NK-92 (cell line): Measurements from ENCODE around the gene PKN2.
"Not testable (repeated sequence)": the region's sequence is repeated elsewhere in the genome, so short reads cannot be mapped to it uniquely, and the experiment has no call there.

Experiments
- DNase-seq: peaks from one replicate; lab custom pipeline; 2025; ENCODE audit not compliant: unreplicated experiment; lab: John Stamatoyannopoulos, UW

PKN2 gene

DNA sequence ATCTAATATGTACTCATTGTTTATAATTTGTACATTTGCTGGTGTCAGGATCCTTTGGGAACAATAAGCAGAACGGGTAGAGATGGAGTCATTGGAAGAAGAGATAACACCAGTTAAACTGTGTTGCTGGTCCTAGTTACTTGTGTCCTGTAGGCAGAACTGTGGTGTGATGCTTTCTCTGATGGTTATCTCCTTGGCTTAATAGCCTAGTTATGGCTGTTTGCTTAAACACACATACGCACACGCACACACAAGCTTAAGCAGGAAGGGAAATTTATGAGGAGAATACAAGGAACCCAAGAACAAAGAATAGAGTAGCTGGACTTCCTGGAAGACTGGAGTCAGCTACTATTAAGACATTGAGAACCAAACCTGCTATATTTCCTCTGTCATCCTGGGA lies 5.7 kb upstream of the PKN2 start:
- no peak for DNase-seq

DNA sequence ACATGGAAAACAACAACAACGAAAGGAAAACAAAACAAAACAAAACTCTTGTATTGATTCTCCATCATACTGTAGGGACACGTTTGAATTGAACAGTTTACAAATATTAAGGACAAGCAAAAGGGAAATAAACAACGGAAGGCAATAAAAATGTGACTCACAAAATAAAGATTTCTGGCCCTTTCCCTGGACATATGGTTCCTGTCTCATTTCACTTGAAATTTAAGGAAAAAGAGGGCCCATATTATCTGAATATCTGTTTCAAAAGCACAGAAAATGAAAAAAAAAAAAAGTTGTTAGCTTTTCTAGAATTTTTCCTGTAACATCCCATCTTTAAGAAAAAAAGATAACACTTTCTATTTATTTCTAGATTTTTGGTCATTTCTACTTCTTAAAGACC lies 3.6 kb upstream of the PKN2 start:
- no peak for DNase-seq

DNA sequence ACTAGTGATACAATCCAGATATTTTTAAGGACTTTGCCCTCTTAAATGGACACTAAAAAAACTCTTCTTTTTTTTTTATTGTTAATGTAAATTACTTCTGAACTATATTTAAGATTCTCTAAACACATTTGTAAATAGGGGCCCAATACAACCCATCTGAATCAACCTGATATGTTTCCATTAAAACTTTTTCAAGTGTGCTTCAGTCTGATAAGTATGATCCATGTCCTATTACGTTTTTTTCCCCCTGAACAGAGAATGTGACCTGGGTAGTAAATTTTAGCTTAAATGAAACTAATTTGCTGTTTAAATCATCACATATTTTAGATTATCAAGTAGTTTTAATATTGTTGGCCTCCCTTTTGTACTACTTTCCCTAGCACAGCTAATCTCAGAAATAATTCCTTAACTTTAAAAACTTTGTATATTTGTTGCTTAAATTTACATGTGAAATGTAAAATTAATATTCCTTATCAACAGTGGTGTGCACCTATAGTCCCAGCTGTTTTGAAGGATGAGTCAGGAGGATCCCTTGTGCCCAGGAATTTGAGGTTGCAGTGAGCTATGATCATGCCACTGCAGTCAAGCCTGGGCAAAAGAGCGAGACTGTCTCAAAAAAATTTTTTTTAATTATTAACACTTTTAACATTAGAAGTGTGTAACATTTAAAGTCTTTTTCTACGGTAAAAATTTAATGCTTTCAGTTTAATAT lies 3.0 kb upstream of the PKN2 start:
- DNase-seq, result no peak

DNA sequence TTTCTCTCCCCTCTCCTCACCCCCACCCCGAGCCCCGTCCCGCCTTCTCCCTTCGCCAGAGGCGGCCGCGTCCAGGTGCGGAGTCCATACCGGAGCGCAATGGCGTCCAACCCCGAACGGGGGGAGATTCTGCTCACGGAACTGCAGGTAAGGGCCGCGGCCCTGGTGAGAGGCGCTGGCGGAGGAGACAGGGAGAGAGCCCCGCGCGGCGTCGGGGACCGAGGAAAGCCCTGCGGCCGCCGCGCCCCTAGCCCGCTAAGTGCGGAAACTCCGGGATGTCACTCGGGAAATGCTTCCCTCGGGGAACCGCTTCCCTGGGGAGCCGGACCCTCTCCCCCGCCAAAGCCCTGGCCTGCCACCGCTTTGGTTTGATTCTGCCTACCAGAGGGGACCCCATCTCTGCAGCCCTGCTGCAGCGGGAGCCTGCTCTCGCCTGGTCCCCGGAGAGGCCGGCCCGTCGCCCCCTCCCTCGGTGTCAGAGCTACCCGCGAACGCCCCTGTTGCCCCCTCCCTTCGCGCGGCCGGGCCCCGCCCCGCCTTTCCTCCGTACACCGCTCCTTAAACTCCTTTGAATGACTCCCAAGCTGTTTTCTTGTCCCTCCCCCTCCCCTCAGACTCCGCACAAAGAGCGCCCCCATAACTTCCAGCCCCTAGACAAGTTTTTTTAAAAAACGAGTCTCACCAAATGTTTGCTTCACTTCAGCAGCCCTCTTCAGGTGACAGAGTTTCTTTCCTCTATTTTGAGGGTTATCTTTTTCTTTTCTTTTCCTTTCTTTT lies 597 bp downstream of the PKN2 start:
- no peak for DNase-seq

DNA sequence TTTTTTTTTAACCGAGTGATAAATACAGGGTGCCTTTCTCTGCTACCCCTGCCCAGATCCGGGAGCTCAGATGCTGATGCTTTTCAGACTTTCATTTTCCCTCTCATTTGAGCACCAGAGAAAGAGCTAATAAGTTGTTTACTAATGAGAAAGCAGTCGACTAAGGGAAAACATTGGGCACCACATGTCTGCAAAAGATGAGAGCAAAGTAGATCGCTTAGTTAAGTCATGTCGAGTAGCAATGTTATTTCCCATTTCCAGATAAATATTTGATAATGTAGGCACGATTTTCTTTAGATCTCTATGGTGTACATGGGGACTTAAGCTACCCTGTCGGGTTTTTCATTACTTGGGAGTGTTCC lies 1.2 kb downstream of the PKN2 start:
- DNase-seq, result no peak

DNA sequence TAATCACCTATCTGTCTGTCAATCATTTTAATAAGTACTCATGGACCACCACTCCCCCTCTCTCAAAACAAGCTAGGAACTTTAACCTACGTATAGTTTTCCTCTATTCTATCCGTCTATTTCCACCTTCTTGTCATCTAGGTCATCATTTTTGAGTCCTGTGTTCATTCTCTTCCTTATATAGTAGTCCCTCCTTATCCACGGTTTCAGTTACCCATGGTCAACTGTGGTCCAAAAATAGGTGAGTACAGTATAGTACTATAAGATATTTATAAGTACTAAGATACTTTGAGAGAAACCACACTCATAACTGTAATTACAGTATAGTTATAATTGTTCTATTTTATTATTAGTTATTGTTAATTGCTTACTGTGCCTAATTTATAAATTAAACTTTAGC lies 7.5 kb downstream of the PKN2 start:
- DNase-seq, result no peak

DNA sequence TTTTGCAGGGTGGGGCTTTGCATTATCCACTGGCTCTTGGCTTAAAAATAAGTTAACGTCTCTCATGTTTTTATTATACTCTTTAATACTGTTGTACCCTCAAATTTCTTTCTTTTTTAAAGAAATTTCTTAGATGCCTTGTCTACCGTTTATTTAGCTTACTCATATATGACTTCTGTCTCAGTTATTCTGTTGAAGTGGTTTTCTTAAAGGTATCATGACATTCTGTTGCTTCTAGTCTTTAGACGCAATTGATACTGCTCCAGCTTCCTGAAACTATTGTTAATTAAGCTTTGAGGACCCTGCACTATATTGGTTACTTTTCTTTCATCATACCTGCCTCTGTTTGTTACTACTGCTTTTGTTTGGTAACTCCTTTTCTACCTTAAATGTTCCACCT lies 11.7 kb downstream of the PKN2 start:
- no peak for DNase-seq

DNA sequence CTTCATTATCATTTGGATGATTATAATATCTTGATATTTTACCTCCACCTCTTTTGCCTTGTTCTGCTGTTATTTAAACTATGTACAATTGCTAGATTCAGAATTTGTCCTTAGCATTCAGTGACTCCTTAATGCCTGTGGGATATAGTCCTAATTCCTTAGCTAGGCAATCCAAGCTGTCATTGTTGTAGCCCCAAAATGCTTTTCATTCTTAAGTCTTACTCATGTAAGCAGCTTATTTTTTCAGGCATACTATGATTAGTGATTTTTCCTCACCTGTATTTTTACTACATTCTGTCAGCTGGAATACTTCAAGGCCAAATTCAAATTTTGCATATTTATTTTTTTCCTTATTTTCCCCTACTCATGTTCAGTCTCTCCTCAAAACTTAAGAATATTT lies 13.4 kb downstream of the PKN2 start:
- DNase-seq, result no peak

DNA sequence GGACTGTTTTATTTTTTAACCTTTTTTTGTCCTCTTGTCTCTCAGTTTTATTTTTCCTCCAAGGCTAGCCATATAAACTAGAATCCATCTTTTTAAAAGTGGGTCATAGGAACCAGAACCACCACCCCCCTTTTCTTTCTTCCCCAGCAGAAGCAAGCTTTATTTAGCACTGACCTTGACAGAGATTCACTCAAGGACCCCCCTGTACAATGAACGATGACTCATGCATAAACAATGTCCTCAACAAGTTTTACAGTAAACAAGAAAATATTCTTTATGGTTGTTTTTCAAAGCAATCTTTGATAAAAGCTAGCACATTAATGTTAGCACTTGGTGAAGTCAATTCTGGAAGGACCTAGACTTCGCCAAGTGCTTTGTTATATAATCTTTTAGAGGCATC lies 14.1 kb downstream of the PKN2 start:
- no peak for DNase-seq

DNA sequence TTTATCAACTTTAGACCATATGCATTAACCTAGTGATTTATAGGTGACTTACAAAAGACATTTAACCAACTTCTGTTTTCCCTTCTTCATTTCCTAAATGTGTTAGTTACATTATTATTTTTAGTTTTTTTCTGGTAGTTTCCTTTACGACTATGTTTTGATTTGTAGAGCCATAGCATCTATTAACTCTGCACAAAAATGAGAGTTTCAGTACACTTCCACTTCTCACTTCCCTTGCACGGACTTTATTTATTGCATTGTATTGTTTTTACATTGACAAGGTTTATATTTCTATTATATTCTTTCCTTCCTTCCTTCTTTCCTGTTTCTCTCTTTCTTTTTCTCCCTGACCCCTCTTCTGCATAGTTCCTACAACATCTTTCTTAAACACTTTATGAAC lies 14.7 kb downstream of the PKN2 start:
- DNase-seq, result no peak

DNA sequence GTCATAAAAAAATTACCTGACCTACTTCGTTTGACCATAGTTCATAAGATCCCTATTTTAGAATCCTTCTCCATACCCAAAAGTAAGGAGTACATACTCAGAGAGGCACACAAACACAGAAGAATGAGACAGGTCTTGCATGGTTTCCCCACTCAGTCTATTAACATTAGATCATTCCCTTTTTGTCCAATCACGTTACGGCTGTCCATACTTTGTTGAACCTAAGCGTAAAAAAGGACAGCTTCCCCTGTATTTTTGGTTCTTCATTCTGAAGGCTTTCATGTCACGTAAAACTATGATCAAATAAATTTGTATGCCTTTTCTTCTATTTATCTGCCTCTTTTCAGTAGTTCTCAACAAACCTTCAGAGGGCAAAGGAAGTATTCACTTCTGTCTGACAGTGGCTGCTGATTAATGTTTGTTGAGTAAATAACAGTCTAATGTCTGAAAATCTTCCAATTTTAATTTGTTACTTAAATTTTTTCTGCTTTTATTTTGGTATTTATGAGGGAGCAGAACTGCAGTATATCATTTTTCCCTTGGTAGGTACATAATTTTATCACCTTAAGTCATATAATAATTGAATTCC lies 16.4 kb downstream of the PKN2 start:
- no peak for DNase-seq

DNA sequence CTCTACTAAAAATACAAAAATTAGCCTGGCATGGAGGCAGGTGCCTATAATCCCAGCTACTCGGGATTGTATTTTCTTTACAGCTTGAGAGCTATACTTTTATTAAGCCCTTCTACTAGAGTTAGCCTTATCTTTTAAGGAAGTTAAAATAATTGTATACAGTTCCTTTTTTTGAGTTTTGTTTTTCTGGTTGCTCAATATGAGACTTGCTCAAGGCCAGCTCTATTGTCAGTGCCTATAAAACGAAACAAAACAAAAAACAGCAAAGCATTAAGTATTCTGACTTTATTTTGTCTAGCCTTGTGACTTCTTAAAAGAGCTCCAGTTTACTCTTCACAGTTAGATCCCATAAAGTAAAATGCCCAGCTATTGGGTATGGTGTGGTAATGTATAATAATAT lies 17.2 kb downstream of the PKN2 start:
- DNase-seq, result no peak

DNA sequence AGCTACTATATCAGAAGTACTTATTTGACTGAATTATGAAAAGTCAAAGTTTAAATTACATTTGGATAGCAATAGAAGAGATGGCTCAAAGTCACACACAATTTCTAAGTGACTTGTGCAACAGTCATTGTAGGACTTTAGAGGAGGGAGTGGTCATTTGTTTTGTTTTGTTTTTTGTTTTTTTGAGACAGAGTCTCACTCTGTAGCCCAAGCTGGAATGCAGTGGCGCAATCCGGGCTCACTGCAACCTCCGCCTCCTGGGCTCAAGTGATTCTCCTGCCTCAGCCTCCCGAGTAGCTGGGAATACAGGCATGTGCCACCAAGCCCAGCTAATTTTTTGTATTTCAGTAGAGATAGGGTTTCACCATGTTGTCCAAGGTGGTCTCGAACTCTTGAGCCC lies 17.7 kb downstream of the PKN2 start:
- DNase-seq, result not testable (repeated sequence)

DNA sequence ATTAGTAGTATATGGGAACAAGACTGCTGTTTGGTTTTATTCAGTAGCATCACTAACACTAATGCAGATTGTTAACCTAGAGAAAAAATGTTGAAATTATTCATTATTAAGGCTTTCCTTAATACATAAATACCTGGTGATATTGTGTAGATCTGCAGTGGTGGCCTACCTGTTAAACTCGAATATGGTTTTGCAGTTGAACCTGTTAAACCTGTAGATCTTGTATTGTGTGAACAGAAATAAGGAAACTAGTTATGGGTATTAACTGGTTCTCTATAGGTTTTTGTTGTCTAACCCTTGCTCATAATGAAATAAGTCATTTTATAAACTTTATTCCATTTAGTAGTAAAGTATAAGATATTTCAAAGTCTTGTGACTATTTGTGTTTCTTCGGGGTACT lies 23.9 kb downstream of the PKN2 start:
- DNase-seq, result no peak

DNA sequence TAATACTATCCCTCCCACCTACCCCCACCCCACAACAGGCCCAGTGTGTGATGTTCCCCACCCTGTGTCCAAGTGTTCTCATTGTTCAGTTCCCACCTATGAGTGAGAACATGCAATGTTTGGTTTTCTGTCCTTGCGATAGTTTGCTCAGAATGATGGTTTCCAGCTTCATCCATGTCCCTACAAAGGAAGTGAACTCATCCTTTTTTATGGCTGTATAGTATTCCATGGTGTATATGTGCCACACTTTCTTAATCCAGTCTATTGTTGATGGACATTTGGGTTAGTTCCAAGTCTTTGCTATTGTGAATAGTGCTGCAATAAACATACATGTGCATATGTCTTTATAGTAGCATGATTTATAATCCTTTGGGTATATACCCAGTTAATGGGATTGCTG lies 28.8 kb downstream of the PKN2 start:
- DNase-seq, result not testable (repeated sequence)

DNA sequence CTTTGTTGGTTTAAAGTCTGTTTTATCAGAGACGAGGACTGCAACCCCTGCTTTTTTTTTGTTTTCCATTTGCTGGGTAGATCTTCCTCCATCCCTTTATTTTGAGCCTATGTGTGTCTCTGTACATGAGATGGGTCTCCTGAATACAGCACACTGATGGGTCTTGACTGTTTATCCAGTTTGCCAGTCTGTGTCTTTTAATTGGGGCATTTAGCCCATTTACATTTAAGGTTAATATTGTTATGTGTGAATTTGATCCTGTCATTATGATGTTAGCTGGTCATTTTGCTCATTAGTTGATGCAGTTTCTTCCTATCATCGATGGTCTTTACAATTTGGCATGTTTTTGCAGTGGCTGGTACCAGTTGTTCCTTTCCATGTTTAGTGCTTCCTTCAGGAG lies 32.5 kb downstream of the PKN2 start:
- DNase-seq, result not testable (repeated sequence)

DNA sequence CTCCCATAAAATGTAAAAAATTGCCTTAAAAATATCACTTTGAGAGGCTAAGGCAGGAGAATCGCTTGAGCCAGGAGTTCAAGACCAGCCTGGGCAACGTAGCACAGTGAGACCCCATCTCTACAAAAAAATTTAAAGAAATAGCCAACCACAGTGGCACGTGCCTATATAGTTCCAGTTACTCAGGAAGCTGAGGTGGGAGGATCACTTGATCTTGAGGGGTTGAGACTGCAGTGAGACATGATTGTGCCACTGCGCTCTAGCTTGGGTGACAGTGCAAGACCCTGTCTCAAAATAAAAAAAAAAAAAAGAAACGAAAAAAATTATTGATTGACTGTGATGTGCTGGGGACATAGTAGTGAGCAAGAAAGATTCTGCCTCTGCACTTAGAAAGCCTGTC lies 38.4 kb downstream of the PKN2 start:
- no peak for DNase-seq

DNA sequence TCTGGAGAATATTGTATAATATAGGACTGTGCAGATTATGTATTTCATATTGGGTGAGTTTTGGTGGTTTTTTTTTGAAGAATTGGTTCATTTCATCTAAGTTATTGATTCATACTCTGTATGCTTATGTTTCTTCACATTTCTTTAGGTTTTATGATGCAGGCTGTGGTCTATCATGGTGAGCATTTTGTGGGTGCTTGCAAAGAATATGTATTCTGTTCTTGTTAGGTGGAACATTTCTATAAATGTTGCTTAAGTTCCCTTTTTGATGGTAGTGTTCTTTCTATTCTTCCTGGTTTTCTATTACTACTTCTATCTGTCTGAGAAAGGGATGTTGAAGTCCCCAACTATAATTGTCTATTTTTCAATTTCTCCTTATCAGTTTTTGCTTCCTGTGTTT lies 42.6 kb downstream of the PKN2 start:
- no peak for DNase-seq

DNA sequence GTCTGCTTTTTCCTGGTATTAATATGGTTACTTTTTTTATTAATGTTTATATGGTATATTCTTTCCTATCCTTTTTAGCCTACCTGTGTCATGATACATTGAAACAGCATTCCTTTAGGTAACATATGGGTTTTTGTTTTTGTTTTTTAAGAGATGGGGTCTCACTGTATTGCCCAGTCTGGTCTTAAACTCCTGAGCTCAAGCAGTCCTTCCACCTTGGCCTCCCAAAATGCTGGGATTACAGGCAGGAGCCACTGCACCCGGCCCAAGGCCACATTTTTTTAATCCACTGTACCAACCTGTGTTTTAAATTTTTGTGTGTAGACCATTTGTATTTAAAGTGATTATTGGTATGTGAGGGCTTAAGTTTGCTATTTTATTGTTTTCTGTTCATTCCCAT lies 43.1 kb downstream of the PKN2 start:
- DNase-seq, result no peak

DNA sequence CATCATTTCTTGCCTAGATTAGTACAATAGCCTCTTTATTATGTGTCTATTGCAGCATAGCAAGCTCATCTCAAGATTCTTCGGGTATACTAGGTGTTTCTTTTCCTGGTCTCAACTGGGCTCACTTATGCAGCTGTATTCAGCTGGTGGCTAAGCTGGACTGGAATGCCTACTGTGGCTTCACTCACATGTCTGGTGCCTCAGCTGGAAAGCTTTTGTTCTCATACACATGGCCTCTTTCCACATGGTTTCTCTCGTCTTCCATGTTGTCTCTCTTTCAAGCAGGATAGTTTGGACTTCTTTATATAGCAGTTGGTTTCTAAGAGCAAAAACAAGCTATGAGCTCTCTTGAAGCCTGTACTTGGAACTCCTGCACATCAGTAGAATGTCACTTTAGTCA lies 45.2 kb downstream of the PKN2 start:
- no peak for DNase-seq

DNA sequence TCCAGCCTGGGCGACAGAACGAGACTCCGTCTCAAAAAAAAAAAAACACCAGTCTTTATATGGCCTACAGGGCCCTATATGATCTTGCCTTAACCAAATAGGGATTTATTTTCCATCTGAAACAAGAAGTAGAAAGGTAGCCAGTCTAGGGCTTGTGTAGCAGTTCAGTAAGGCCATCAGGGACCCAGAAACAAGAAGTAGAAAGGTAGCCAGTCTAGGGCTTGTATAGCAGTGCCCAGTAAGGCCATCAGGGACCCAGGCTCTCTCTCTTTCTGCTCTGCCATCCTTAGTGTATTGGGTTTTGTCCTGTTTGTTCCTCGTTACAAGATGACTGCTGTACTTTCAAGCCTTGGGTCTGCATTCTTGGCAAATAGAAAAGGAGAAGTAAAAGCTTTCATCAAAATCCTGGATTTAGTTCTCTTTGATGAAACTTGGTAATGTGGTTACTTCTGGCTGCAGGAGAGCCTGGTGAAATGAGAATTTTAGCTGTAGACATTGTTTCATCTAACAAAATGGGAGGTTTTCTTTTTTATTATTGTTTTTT lies 46.1 kb downstream of the PKN2 start:
- DNase-seq, result no peak

DNA sequence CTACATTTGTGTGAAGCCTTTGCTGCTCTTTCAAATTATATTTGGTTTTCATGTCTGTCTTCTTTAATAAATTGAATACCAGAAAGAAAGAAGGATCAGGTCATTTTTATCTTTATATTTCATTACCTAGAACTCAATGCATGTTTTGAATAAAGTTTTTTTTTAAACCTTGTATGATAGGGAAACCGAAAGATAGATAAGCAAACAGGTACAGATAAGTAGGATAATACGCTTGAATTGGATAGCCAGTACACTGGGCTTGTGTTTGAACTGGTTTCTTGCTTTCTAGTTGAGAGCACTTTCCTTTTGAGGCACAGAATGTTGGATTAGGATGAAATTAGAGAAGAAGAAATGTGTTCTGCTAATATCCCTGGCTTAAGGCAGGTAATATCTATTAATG lies 46.9 kb downstream of the PKN2 start:
- no peak for DNase-seq
